ENCODE measurements around the gene GRK5. TPM values are rescaled to one million over a fixed set of nuclear protein-coding genes. Genes with fewer than 3 reads are reported as not detected.

GRK5 gene
- total RNA-seq, 1 donor from 2014 or later: 21.3 TPM

DNA sequence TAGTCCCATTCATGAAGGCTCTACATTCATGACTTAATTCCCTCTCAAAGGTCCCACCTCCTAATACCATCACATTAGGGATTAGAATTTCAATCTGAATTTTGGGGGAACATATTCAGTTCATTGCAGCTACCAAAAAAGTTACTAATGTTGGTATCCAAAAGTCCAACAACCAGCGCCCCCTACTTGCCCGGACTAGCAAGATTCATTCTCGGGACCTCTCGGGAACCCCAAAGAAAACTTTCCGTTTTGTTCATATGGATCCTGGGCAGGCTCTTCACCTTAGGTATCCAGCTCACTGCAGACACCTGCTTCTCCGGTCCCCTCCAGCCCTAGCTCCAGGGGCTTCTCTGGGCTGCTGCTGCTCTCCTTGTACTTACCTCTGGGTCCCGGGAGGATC, 8.9 kb upstream of the GRK5 start:
- ChIA-PET POLR2A (interaction anchor here (0.6 to 0.8 kb wide), 3 partner anchors 33 to 527 kb away, joined by 3 to 7 read pairs (median 3); partner anchors contain the start of genes INPP5F and SFXN4), CTCF (interaction anchor here (0.9 to 13.0 kb wide), 15 partner anchors 8 to 352 kb away, joined by 3 to 127 read pairs (median 11); partner anchors contain the start of genes GRK5 and RGS10)
- ATAC-seq (ENCODE audit: low read depth) (no peak), DNase-seq (no peak)
- H3K4me3 Mint-ChIP-seq: no peak overlapping the region
- no peaks in the 10 kb centered on the region for H3K36me3 Mint-ChIP-seq (ENCODE audit: low read depth)
- peaks cover 3% of the 10 kb centered on the region for H3K4me1 Mint-ChIP-seq
- peaks cover 3% of the 10 kb centered on the region for H3K27me3 Mint-ChIP-seq
- TF ChIP-seq, protein P1, sequence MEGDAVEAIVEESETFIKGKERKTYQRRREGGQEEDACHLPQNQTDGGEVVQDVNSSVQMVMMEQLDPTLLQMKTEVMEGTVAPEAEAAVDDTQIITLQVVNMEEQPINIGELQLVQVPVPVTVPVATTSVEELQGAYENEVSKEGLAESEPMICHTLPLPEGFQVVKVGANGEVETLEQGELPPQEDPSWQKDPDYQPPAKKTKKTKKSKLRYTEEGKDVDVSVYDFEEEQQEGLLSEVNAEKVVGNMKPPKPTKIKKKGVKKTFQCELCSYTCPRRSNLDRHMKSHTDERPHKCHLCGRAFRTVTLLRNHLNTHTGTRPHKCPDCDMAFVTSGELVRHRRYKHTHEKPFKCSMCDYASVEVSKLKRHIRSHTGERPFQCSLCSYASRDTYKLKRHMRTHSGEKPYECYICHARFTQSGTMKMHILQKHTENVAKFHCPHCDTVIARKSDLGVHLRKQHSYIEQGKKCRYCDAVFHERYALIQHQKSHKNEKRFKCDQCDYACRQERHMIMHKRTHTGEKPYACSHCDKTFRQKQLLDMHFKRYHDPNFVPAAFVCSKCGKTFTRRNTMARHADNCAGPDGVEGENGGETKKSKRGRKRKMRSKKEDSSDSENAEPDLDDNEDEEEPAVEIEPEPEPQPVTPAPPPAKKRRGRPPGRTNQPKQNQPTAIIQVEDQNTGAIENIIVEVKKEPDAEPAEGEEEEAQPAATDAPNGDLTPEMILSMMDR (IDR thresholded peaks at IDR 0.05): no peak
- no peaks in the 10 kb centered on the region for H3K9me3 Mint-ChIP-seq
- intact Hi-C loops (cut with micrococcal nuclease): loop anchor here (5.0 kb wide), 1 partner anchor 659 kb away; no protein-coding TSS in a partner anchor
- H3K27ac Mint-ChIP-seq: no peak overlapping the region

DNA sequence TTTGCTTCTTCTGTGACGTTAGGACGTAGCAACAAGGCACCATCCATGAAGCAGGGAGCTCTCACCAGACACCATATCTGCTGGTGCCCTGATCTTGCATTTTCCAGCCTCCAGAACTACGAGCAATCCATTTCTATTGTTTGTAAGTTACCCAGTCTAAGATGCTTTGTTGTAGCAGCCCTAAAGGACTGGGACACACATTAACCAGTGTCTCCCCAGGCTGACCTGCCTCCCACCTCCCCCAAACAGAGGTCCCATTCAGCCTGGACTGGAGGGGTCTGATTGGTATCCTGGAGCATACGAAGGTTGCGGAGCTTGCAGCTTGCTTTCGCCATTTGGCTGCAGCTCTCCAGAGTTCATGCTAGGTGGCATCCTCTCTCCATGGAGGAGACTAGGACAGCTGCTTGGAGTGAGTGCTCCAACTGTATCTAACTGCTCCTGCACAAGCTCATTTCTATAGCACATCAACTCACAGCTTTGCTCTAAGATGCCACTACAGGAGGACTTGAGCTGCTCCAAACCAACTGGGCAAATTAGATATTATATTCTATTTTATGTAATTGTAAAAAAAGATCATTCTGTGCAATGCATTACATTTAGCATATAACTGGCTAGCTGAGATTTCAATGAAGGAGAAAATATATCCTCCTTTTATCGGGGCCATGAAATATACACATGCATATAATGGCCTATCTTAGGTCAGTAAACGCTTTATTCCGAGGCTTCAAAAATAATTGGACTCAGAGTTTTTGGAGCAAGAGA, 8.0 kb upstream of the GRK5 start:
- TF ChIP-seq, protein P1 (IDR thresholded peaks at IDR 0.05): no peak
- peak; percentile 88 for ATAC-seq (ENCODE audit: low read depth)
- peaks cover 3% of the 10 kb centered on the region for H3K4me1 Mint-ChIP-seq
- ChIA-PET POLR2A (interaction anchor here (0.7 to 1.4 kb wide), 5 partner anchors 10 to 344 kb away, joined by 3 to 5 read pairs (median 3); no protein-coding TSS in a partner anchor), CTCF (interaction anchor here (0.7 to 13.0 kb wide), 32 partner anchors 7 to 661 kb away, joined by 3 to 127 read pairs (median 4); partner anchors contain the start of genes GRK5 and RGS10)
- no peak for DNase-seq
- no peak overlapping the region for H3K4me3 Mint-ChIP-seq
- H3K27ac Mint-ChIP-seq: no peak overlapping the region
- peaks cover 3% of the 10 kb centered on the region for H3K27me3 Mint-ChIP-seq
- intact Hi-C loops (cut with micrococcal nuclease): loop anchor here (1.0 to 5.0 kb wide), 5 partner anchors 218 to 658 kb away; no protein-coding TSS in a partner anchor
- no peaks in the 10 kb centered on the region for H3K9me3 Mint-ChIP-seq
- no peaks in the 10 kb centered on the region for H3K36me3 Mint-ChIP-seq (ENCODE audit: low read depth)

DNA sequence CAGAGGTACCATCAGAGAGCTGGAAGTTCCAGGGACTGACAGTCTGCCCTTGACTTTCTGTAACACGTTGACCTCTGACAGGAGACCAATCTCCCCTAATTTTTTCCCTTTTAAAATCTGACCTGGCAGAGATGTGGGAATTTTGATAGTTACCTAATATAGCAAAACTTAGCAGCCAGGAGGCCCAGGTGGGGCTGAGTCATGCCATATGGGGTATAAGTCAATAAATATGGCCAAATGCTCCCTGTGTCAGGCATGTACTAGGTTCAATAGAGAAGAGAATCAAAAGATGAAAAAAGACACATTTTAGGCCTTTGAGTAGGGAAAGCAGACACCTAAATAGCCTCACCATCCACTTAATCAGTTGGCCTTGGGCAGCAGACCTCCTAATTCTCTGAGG, 6.1 kb upstream of the GRK5 start:
- peaks cover 7% of the 10 kb centered on the region for H3K4me1 Mint-ChIP-seq
- no peak for DNase-seq
- POLR2A ChIA-PET: no interaction called here
- CTCF ChIA-PET: interaction anchor here (0.6 to 13.0 kb wide), 4 partner anchors 216 to 334 kb away, joined by 3 to 127 read pairs (median 28); no protein-coding TSS in a partner anchor
- H3K27ac Mint-ChIP-seq: no peak overlapping the region
- intact Hi-C loops (cut with micrococcal nuclease): no loop called here
- TF ChIP-seq, protein P1 (IDR thresholded peaks at IDR 0.05): no peak
- H3K27me3 Mint-ChIP-seq: peaks cover 3% of the 10 kb centered on the region
- ATAC-seq (ENCODE audit: low read depth): no peak
- no peak overlapping the region for H3K4me3 Mint-ChIP-seq
- no peaks in the 10 kb centered on the region for H3K9me3 Mint-ChIP-seq
- H3K36me3 Mint-ChIP-seq (ENCODE audit: low read depth): no peaks in the 10 kb centered on the region

DNA sequence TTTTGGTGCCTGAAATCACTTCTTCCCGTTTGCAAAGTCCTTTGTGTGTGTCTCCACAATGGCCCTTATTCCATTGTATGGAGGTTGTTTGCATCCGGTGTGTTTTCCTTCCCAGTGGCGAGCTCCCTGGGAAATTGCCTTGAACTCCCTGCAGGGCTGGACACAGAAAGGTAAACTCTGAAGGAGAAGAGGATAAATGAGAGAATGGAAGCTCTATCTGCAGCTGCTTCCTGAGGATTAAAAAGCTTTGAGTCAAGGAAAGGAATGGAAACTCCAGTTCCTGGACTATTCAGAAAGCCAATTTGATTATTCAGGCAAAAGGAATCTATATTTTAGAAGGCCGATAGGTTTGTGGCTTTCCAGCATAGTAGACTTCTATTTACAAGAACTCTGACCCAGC, 4.4 kb upstream of the GRK5 start:
- CTCF ChIA-PET: interaction anchor here (1.1 to 13.0 kb wide), 3 partner anchors 13 to 286 kb away, joined by 4 to 127 read pairs (median 5); no protein-coding TSS in a partner anchor
- Mint-ChIP-seq H3K27ac (no peak overlapping the region), H3K4me3 (no peak overlapping the region), H3K27me3 (peaks cover 3% of the 10 kb centered on the region), H3K9me3 (no peaks in the 10 kb centered on the region), H3K36me3 (ENCODE audit: low read depth) (peaks cover under 1% of the 10 kb centered on the region), H3K4me1 (peaks cover 11% of the 10 kb centered on the region)
- POLR2A ChIA-PET: interaction anchor here (0.7 to 1.3 kb wide), 2 partner anchors 44 to 242 kb away, joined by 5 to 6 read pairs; no protein-coding TSS in a partner anchor
- DNase-seq (no peak), ATAC-seq (ENCODE audit: low read depth) (no peak)
- intact Hi-C loops (cut with micrococcal nuclease): no loop called here
- TF ChIP-seq, protein P1 (IDR thresholded peaks at IDR 0.05): no peak

Data from activated B cell treated with CpG ODN at 0.5 μM for 24 hours (primary cell).